Measurements from ENCODE around the gene RHBDD1. TPM values are rescaled to one million over a fixed set of nuclear protein-coding genes. Genes with fewer than 3 reads are reported as not detected.

The RHBDD1 gene
- total and polyA plus RNA-seq, 12 donors = 3.9 to 47.8 (median 25.9) TPM

DNA sequence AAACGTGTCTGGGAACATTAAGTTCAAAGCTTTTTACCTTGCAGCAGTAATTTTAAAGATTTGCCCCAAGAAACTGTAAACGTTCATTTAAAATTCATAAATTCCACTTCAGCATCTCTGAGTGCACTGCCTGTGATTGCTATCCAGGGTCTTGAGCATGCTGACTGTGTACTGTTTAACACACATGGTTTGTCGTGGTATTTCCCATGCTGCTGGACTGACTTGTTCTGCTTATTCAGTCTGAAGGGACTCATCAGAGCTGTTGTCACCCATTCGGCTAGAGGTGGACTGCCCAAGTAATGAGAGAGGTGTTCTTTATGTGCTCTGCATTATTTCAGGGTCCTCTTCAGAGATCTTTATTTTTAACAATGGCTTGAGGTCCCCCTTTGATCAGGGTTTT is 53.1 kb downstream of the RHBDD1 start:
- H3K27ac ChIP-seq = no peak overlapping the region
- WGBS, 4 donors = 73 to 91% (median 86%) methylated on average over 4 of the region's 4 CpGs
- DNase-seq = no peak
- H3K4me3 ChIP-seq = no peak overlapping the region
- H3K9me3 ChIP-seq (replicated peaks in 1 of 3) = no peaks in the 10 kb centered on the region
- TF ChIP-seq POLR2A (IDR thresholded peaks at IDR 0.05) = no peak
- TF ChIP-seq, protein P1, sequence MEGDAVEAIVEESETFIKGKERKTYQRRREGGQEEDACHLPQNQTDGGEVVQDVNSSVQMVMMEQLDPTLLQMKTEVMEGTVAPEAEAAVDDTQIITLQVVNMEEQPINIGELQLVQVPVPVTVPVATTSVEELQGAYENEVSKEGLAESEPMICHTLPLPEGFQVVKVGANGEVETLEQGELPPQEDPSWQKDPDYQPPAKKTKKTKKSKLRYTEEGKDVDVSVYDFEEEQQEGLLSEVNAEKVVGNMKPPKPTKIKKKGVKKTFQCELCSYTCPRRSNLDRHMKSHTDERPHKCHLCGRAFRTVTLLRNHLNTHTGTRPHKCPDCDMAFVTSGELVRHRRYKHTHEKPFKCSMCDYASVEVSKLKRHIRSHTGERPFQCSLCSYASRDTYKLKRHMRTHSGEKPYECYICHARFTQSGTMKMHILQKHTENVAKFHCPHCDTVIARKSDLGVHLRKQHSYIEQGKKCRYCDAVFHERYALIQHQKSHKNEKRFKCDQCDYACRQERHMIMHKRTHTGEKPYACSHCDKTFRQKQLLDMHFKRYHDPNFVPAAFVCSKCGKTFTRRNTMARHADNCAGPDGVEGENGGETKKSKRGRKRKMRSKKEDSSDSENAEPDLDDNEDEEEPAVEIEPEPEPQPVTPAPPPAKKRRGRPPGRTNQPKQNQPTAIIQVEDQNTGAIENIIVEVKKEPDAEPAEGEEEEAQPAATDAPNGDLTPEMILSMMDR (IDR thresholded peaks at IDR 0.05) = no peak
- no peaks in the 10 kb centered on the region for H3K4me1 ChIP-seq (replicated peaks in 1 of 2)
- no peaks in the 10 kb centered on the region for H3K27me3 ChIP-seq
- no peaks in the 10 kb centered on the region for H3K36me3 ChIP-seq (replicated peaks in 1 of 2)
- intact Hi-C loops (cut with DNase I) = no loop called here

- no peak for TF ChIP-seq POLR2A (IDR thresholded peaks at IDR 0.05)
- TF ChIP-seq, protein P1 (IDR thresholded peaks at IDR 0.05) = no peak
- Histone ChIP-seq H3K27me3 (no peaks in the 10 kb centered on the region), H3K4me1 (replicated peaks in 1 of 2) (no peaks in the 10 kb centered on the region), H3K4me3 (no peak overlapping the region), H3K9me3 (replicated peaks in 1 of 3) (no peaks in the 10 kb centered on the region), H3K36me3 (replicated peaks in 1 of 2) (no peaks in the 10 kb centered on the region), H3K27ac (no peak overlapping the region)
- WGBS, 4 donors = 94 to 95% (median 95%) methylated on average over 1 of the region's 1 CpG
- DNase-seq = no peak
- intact Hi-C loops (cut with DNase I) = no loop called here
Measured at GRCh38 chr2:226890286-226890685, 54.4 kb downstream of the RHBDD1 start.

- Histone ChIP-seq H3K4me3 (no peak overlapping the region), H3K9me3 (replicated peaks in 1 of 3) (no peaks in the 10 kb centered on the region), H3K27ac (no peak overlapping the region), H3K4me1 (replicated peaks in 1 of 2) (no peaks in the 10 kb centered on the region), H3K36me3 (replicated peaks in 1 of 2) (no peaks in the 10 kb centered on the region), H3K27me3 (no peaks in the 10 kb centered on the region)
- no peak for DNase-seq
- TF ChIP-seq POLR2A (IDR thresholded peaks at IDR 0.05) = no peak
- TF ChIP-seq, protein P1 (IDR thresholded peaks at IDR 0.05) = no peak
- intact Hi-C loops (cut with DNase I) = no loop called here
- 91 to 100% (median 98%) methylated on average over 2 of the region's 2 CpGs for WGBS, 4 donors
Measured at GRCh38 chr2:226891780-226892590, 56.1 kb downstream of the RHBDD1 start.

- TF ChIP-seq POLR2A (IDR thresholded peaks at IDR 0.05) = no peak
- TF ChIP-seq, protein P1 (IDR thresholded peaks at IDR 0.05) = no peak
- Histone ChIP-seq H3K9me3 (replicated peaks in 1 of 3) (no peaks in the 10 kb centered on the region), H3K27ac (no peak overlapping the region), H3K36me3 (replicated peaks in 1 of 2) (no peaks in the 10 kb centered on the region), H3K4me1 (replicated peaks in 1 of 2) (no peaks in the 10 kb centered on the region), H3K4me3 (no peak overlapping the region), H3K27me3 (no peaks in the 10 kb centered on the region)
- 46 to 54% (median 48%) methylated on average over 3 of the region's 3 CpGs for WGBS, 4 donors
- intact Hi-C loops (cut with DNase I) = no loop called here
- no peak for DNase-seq
Measured at GRCh38 chr2:226892729-226893128, 56.9 kb downstream of the RHBDD1 start.
